Activated naive CD8-positive, alpha-beta T cell treated with anti-CD3 and anti-CD28 coated beads, Interleukin-2, amount 50 U/mL, for 24 hours (primary cell): Measurements from ENCODE around the gene P3R3URF.
A peak's percentile ranks its signal among the peaks of the same experiment; 100 is the strongest.

ENCODE experiments used
- ATAC-seq: fragments of 150-1000 bp; cut with Tn5 transposase; one replicate; pipeline ENCODE4 v1.10.0; 2021
- DNase-seq: peaks from one replicate; pipeline ENCODE4 v3.0.0; 2021
- H3K27ac Mint-ChIP-seq: one replicate; pipeline ENCODE4 v1.8.0; 2021; ENCODE audit warnings: mild to moderate bottlenecking, mixed read lengths
- H3K27me3 Mint-ChIP-seq: one replicate; pipeline ENCODE4 v1.8.0; 2021; ENCODE audit warnings: mixed read lengths
- H3K36me3 Mint-ChIP-seq: one replicate; pipeline ENCODE4 v1.8.0; 2021; ENCODE audit warnings: low read depth, mixed read lengths
- H3K4me1 Mint-ChIP-seq: one replicate; pipeline ENCODE4 v1.8.0; 2021; ENCODE audit warnings: mixed read lengths
- H3K4me3 Mint-ChIP-seq: one replicate; pipeline ENCODE4 v1.8.0; 2021; ENCODE audit warnings: mild to moderate bottlenecking, moderate library complexity, mixed read lengths
- H3K9me3 Mint-ChIP-seq: one replicate; pipeline ENCODE4 v1.8.0; 2021; ENCODE audit warnings: mixed read lengths

The P3R3URF gene

GRCh38 chr1:46203738-46204405 lies 27.6 kb upstream of the P3R3URF start:
- Mint-ChIP-seq H3K27ac (no peak overlapping the region), H3K9me3 (no peaks in the 10 kb centered on the region), H3K4me1 (peaks cover 18% of the 10 kb centered on the region), H3K36me3 (no peaks in the 10 kb centered on the region), H3K4me3 (peak overlapping the region; percentile 83), H3K27me3 (peaks cover 3% of the 10 kb centered on the region)
- DNase-seq (no peak), ATAC-seq (no peak)

- DNase-seq: no peak
- H3K36me3 Mint-ChIP-seq: no peaks in the 10 kb centered on the region
- peak overlapping the region; percentile 83 for H3K4me3 Mint-ChIP-seq
- H3K27me3 Mint-ChIP-seq: peaks cover 3% of the 10 kb centered on the region
- H3K4me1 Mint-ChIP-seq: peaks cover 30% of the 10 kb centered on the region
- no peak overlapping the region for H3K27ac Mint-ChIP-seq
- ATAC-seq: no peak
- no peaks in the 10 kb centered on the region for H3K9me3 Mint-ChIP-seq
Measured at GRCh38 chr1:46199233-46199749, 23.0 kb upstream of the P3R3URF start.

GRCh38 chr1:46197964-46198811 lies 21.9 kb upstream of the P3R3URF start, which contains the start of gene POMGNT1:
TSS of gene POMGNT1 (minus strand) at chr1:46198434. CDS start at chr1:46197821, 613 bp downstream.
- peak within 1 kb of the TSS; percentile 87 for H3K4me3 Mint-ChIP-seq
- H3K36me3 Mint-ChIP-seq: peaks cover 6% of the 10 kb centered on the region
- peaks cover 23% of the 10 kb centered on the region for H3K4me1 Mint-ChIP-seq
- DNase-seq: peak; percentile 77
- H3K9me3 Mint-ChIP-seq: no peaks in the 10 kb centered on the region
- peaks cover 3% of the 10 kb centered on the region for H3K27me3 Mint-ChIP-seq
- peak; percentile 96 for ATAC-seq
- H3K27ac Mint-ChIP-seq: peak within 1 kb of the TSS; percentile 79

- no peak for DNase-seq
- Mint-ChIP-seq H3K27ac (peak overlapping the region; percentile 74), H3K27me3 (no peaks in the 10 kb centered on the region), H3K4me1 (peaks cover 18% of the 10 kb centered on the region), H3K9me3 (no peaks in the 10 kb centered on the region), H3K36me3 (peaks cover 9% of the 10 kb centered on the region), H3K4me3 (peak overlapping the region; percentile 87)
- no peak for ATAC-seq
Measured at GRCh38 chr1:46197560-46197963, 21.3 kb upstream of the P3R3URF start.

- Mint-ChIP-seq H3K36me3 (peaks cover 10% of the 10 kb centered on the region), H3K4me3 (no peak overlapping the region), H3K4me1 (peaks cover 16% of the 10 kb centered on the region), H3K27ac (no peak overlapping the region), H3K27me3 (no peaks in the 10 kb centered on the region), H3K9me3 (no peaks in the 10 kb centered on the region)
- ATAC-seq (no peak), DNase-seq (no peak)
Measured at GRCh38 chr1:46196609-46197008, 20.3 kb upstream of the P3R3URF start.

- H3K4me1 Mint-ChIP-seq: peaks cover 16% of the 10 kb centered on the region
- no peak for DNase-seq
- no peaks in the 10 kb centered on the region for H3K27me3 Mint-ChIP-seq
- ATAC-seq: no peak
- peaks cover 12% of the 10 kb centered on the region for H3K36me3 Mint-ChIP-seq
- no peak overlapping the region for H3K27ac Mint-ChIP-seq
- no peaks in the 10 kb centered on the region for H3K9me3 Mint-ChIP-seq
- H3K4me3 Mint-ChIP-seq: no peak overlapping the region
Measured at GRCh38 chr1:46194641-46195193, 18.4 kb upstream of the P3R3URF start.

- no peaks in the 10 kb centered on the region for H3K27me3 Mint-ChIP-seq
- H3K36me3 Mint-ChIP-seq: peaks cover 16% of the 10 kb centered on the region
- peaks cover 13% of the 10 kb centered on the region for H3K4me1 Mint-ChIP-seq
- no peak for ATAC-seq
- no peaks in the 10 kb centered on the region for H3K9me3 Mint-ChIP-seq
- H3K27ac Mint-ChIP-seq: no peak overlapping the region
- DNase-seq: no peak
- H3K4me3 Mint-ChIP-seq: no peak overlapping the region
Measured at GRCh38 chr1:46193984-46194570, 17.8 kb upstream of the P3R3URF start.

- no peaks in the 10 kb centered on the region for H3K9me3 Mint-ChIP-seq
- no peak for ATAC-seq
- no peak overlapping the region for H3K27ac Mint-ChIP-seq
- peaks cover 16% of the 10 kb centered on the region for H3K36me3 Mint-ChIP-seq
- H3K27me3 Mint-ChIP-seq: no peaks in the 10 kb centered on the region
- DNase-seq: no peak
- peaks cover 10% of the 10 kb centered on the region for H3K4me1 Mint-ChIP-seq
- no peak overlapping the region for H3K4me3 Mint-ChIP-seq
Measured at GRCh38 chr1:46193285-46193684, 17.0 kb upstream of the P3R3URF start.

GRCh38 chr1:46192171-46192570 lies 15.9 kb upstream of the P3R3URF start:
- DNase-seq (no peak), ATAC-seq (no peak)
- Mint-ChIP-seq H3K36me3 (peaks cover 18% of the 10 kb centered on the region), H3K4me1 (peaks cover 4% of the 10 kb centered on the region), H3K9me3 (no peaks in the 10 kb centered on the region), H3K27me3 (no peaks in the 10 kb centered on the region), H3K27ac (no peak overlapping the region), H3K4me3 (no peak overlapping the region)

GRCh38 chr1:46191033-46191701 lies 14.9 kb upstream of the P3R3URF start:
- Mint-ChIP-seq H3K9me3 (no peaks in the 10 kb centered on the region), H3K27ac (no peak overlapping the region), H3K4me1 (no peaks in the 10 kb centered on the region), H3K4me3 (no peak overlapping the region), H3K27me3 (no peaks in the 10 kb centered on the region), H3K36me3 (peaks cover 18% of the 10 kb centered on the region)
- DNase-seq (no peak), ATAC-seq (no peak)

- DNase-seq: no peak
- Mint-ChIP-seq H3K4me1 (peaks cover 6% of the 10 kb centered on the region), H3K4me3 (no peak overlapping the region), H3K27me3 (no peaks in the 10 kb centered on the region), H3K27ac (no peak overlapping the region), H3K9me3 (no peaks in the 10 kb centered on the region), H3K36me3 (peaks cover 18% of the 10 kb centered on the region)
- ATAC-seq: no peak
Measured at GRCh38 chr1:46190539-46190938, 14.3 kb upstream of the P3R3URF start.

- no peaks in the 10 kb centered on the region for H3K27me3 Mint-ChIP-seq
- no peak overlapping the region for H3K27ac Mint-ChIP-seq
- DNase-seq (no peak), ATAC-seq (no peak)
- H3K4me1 Mint-ChIP-seq: peaks cover 24% of the 10 kb centered on the region
- peaks cover 15% of the 10 kb centered on the region for H3K36me3 Mint-ChIP-seq
- no peak overlapping the region for H3K4me3 Mint-ChIP-seq
- H3K9me3 Mint-ChIP-seq: no peaks in the 10 kb centered on the region
Measured at GRCh38 chr1:46188295-46189030, 12.2 kb upstream of the P3R3URF start.

- no peak for ATAC-seq
- Mint-ChIP-seq H3K27me3 (no peaks in the 10 kb centered on the region), H3K36me3 (peaks cover 8% of the 10 kb centered on the region), H3K9me3 (no peaks in the 10 kb centered on the region), H3K27ac (no peak overlapping the region), H3K4me1 (peaks cover 24% of the 10 kb centered on the region), H3K4me3 (no peak overlapping the region)
- DNase-seq: no peak
Measured at GRCh38 chr1:46187106-46187869, 11.0 kb upstream of the P3R3URF start.
